ENCODE measurements around the gene CDHR2.

CDHR2 gene

DNA sequence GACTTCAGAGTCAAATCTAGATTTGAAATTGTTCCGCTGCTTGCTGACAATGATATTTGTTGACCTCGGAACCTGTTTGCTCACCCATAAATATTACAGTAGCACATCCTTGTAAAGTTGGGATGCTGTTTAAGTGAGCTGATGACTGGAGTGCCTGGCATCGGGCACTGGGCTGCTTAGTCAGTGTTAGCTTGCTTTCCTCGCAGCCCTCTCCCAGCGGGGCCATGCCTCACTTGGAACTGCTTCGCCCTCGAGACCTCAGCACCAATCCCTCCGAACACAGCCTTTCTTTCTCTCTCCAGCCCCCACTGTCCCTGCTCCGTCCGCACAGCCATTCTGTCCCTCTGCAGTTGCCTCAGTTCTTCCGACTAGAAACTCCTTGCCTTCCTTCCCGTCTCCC lies 35.4 kb upstream of the CDHR2 start:
- in situ Hi-C loops (cut with MboI; ENCODE audit: low sequenced_read_pairs, unreplicated experiment) = no loop called here
- TF ChIP-seq, protein P1, sequence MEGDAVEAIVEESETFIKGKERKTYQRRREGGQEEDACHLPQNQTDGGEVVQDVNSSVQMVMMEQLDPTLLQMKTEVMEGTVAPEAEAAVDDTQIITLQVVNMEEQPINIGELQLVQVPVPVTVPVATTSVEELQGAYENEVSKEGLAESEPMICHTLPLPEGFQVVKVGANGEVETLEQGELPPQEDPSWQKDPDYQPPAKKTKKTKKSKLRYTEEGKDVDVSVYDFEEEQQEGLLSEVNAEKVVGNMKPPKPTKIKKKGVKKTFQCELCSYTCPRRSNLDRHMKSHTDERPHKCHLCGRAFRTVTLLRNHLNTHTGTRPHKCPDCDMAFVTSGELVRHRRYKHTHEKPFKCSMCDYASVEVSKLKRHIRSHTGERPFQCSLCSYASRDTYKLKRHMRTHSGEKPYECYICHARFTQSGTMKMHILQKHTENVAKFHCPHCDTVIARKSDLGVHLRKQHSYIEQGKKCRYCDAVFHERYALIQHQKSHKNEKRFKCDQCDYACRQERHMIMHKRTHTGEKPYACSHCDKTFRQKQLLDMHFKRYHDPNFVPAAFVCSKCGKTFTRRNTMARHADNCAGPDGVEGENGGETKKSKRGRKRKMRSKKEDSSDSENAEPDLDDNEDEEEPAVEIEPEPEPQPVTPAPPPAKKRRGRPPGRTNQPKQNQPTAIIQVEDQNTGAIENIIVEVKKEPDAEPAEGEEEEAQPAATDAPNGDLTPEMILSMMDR (IDR thresholded peaks at IDR 0.05; ENCODE audit: borderline replicate concordance, control extremely low read depth, extremely low read depth, insufficient read depth, missing control alignments) = no peak
- DNase-seq (ENCODE audit: low spot score) = no peak

DNA sequence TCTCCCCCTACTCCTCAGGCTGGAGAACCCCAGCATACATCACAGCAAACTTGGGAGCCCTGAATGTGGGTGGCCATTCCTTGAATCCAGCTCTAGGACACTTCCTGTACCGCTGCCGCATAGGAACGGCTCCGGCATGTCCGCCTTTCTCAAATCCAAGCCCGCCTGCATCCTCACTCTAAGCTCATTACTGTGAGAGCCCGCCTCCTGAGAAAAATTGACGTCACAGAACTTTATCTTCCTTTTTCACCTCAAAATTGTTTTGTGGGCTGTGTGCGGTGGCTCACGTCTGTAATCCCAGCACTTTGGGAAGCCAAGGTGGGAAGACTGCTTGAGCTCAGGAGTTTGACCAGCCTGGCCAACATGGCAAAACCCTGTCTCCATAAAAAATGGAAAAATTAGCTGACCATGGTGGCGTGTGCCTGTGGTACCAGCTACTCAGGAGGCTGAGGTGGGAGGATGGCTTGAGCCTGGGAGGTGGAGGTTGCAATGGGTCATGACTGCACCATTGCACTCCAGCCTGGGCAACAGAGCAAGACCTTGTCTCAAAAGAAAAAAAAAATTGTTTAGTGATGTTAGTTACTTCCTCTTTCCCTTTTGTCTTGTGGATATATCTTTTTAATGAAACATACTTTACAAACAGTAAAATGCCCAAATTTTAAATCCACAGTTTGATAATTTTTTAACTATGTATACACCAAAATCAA lies 34.7 kb upstream of the CDHR2 start:
- DNase-seq (ENCODE audit: low spot score) = no peak
- TF ChIP-seq, protein P1 (IDR thresholded peaks at IDR 0.05; ENCODE audit: borderline replicate concordance, control extremely low read depth, extremely low read depth, insufficient read depth, missing control alignments) = no peak
- in situ Hi-C loops (cut with MboI; ENCODE audit: low sequenced_read_pairs, unreplicated experiment) = no loop called here

DNA sequence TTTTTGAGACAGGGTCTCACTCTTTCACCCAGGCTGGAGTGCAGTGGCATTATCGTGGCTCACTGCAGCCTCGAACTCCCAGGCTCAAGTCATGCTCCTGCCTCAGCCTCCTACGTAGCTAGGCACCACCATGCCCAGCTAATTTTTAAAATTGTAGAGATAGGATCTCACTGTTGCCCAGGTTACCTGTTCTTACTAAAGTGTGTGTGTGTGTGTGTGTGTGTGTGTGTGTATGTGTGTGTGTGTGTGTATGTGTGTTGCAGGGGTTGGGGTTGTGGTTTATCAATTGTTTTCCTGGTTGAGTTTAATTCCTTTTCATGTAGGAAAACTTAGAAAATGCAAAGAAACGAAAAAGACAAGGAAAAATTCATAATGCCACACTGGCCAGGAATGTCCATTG lies 33.7 kb upstream of the CDHR2 start:
- TF ChIP-seq, protein P1 (IDR thresholded peaks at IDR 0.05; ENCODE audit: borderline replicate concordance, control extremely low read depth, extremely low read depth, insufficient read depth, missing control alignments) = no peak
- no peak for DNase-seq (ENCODE audit: low spot score)
- in situ Hi-C loops (cut with MboI; ENCODE audit: low sequenced_read_pairs, unreplicated experiment) = no loop called here

DNA sequence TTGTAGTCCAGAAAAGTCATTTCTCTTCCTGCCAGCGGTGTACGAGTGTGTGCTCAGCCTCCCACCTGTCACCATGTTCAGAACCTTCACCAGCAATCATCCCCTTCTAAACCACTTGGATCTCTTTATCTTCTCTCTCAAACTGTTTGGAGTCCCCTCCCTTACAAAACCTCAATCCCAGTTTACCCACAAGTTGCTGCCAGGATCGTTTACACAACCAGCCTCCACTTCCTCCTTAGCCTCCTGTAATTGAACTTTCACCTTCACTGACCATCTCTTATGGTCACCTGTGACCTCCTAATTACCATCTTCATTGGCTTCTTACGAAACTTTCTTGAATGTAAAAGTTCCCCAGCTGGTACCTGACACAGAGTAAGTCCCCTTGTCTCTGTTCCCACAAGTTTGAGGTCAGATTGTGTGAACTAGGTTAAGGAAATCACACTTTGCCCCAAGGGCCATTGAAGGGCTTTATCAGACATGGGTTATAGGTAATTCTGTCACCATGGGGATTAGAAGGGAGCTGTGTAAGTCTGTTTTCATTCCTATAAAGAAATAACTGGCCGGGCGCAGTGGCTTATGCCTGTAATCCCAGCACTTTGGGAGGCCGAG lies 32.0 kb upstream of the CDHR2 start:
- no peak for DNase-seq (ENCODE audit: low spot score)
- in situ Hi-C loops (cut with MboI; ENCODE audit: low sequenced_read_pairs, unreplicated experiment) = no loop called here
- TF ChIP-seq, protein P1 (IDR thresholded peaks at IDR 0.05; ENCODE audit: borderline replicate concordance, control extremely low read depth, extremely low read depth, insufficient read depth, missing control alignments) = no peak

DNA sequence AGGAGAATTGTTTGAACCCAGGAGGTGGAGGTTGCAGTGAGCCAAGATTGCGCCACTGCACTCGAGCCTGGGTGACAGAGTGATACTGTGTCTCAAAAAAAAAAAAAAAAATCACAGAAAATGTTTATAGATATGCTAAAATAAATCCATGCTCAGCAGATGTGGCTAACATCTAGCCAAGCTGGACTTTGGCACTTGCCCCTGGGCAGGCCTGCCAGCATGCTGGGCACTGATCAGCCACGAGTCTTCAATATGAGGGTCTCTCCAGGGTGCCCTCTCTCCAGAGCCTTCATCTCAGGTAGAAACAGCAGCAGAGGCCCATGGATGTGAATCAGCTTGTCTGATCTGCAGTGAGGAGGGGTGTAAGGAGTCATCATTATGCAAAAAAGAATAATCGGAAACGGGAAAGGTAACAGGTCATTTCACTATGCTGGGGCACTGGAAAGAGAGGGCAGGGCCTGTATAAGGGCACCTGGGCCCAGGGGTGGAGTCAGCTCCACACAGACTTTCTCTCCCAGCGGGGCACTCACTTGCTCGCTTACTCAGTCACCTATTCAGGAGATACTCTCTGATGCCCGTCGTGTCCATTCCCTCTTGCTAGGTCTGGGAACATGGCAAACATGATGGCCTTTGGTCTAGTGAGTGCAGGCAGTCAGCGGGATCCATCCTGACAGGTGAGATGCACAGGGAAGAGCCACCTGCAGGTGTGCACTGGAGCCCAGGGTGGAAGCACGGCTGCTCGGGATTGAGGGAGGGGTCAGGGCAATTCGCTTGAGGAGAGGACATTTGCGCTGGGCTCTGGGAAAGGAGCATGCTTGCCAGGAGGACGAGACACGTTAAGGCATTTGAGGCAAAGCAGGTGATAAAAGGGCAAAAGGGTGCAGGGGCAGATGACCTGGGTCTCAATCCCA lies 29.1 kb upstream of the CDHR2 start:
- DNase-seq (ENCODE audit: low spot score) = no peak
- TF ChIP-seq, protein P1 (IDR thresholded peaks at IDR 0.05; ENCODE audit: borderline replicate concordance, control extremely low read depth, extremely low read depth, insufficient read depth, missing control alignments) = no peak
- in situ Hi-C loops (cut with MboI; ENCODE audit: low sequenced_read_pairs, unreplicated experiment) = no loop called here

DNA sequence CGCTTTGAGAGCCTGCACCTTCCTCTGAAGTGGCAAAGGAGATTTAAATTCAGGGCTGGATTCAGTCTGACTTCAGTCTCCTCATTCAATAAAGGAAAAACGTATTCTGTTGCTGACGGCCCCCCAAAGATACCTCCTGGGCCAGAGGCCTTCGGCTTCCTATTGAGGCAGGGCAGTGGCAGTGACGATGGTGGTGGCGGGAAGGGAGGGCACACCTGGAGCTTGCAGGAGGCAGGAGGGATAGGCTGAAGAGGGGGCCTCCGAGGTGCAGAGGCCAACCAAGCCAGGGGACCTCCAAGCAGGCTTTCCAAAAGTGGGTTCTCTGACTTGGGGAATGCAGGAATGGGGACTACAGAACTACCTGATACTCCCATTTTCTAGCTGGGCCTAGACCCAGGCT lies 27.9 kb upstream of the CDHR2 start:
- in situ Hi-C loops (cut with MboI; ENCODE audit: low sequenced_read_pairs, unreplicated experiment) = no loop called here
- TF ChIP-seq, protein P1 (IDR thresholded peaks at IDR 0.05; ENCODE audit: borderline replicate concordance, control extremely low read depth, extremely low read depth, insufficient read depth, missing control alignments) = no peak
- DNase-seq (ENCODE audit: low spot score) = no peak

All from GM13976 (cell line).